Activated CD4-positive, alpha-beta T cell treated with anti-CD3 and anti-CD28 coated beads, Interleukin-2, amount 10 ng/mL, durations not matched to agents 7 days and 5 days (primary cell): ENCODE results near the gene RGS6. TPM values are rescaled to one million over a fixed set of nuclear protein-coding genes. Genes with fewer than 3 reads are reported as not detected.
A peak's percentile ranks its signal among the peaks of the same experiment; 100 is the strongest.

ENCODE experiments used
- CTCF ChIA-PET: fragments of 350-600 bp; sonication (Branson Sonifier 250); formaldehyde crosslinking; loops from one replicate; lab custom pipeline; 2021; ENCODE audit warnings: antibody characterized with exemption; lab: Charles Lee
- POLR2A ChIA-PET: fragments of 350-600 bp; sonication (Branson Sonifier 250); formaldehyde crosslinking; loops from one replicate; lab custom pipeline; 2021; ENCODE audit warnings: antibody characterized with exemption; lab: Charles Lee
- DNase-seq: peaks from one replicate; pipeline ENCODE4 v3.0.0-alpha.2; 2020
- H3K27ac Mint-ChIP-seq: one replicate; pipeline ENCODE4 v1.8.0; 2021; ENCODE audit warnings: mild to moderate bottlenecking, moderate library complexity, mixed read lengths
- H3K27me3 Mint-ChIP-seq: one replicate; pipeline ENCODE4 v1.8.0; 2021; ENCODE audit warnings: mixed read lengths
- H3K36me3 Mint-ChIP-seq: one replicate; pipeline ENCODE4 v1.8.0; 2021; ENCODE audit warnings: low read depth, mixed read lengths
- H3K4me1 Mint-ChIP-seq: one replicate; pipeline ENCODE4 v1.8.0; 2021; ENCODE audit warnings: mixed read lengths
- H3K4me3 Mint-ChIP-seq: one replicate; pipeline ENCODE4 v1.8.0; 2021; ENCODE audit warnings: mild to moderate bottlenecking, moderate library complexity, mixed read lengths
- H3K9me3 Mint-ChIP-seq: one replicate; pipeline ENCODE4 v1.8.0; 2021; ENCODE audit warnings: mixed read lengths
- total RNA-seq, 2 experiments: library from RNA; stranded (reverse); gene quantifications; one replicate each; pipeline ENCODE4 v1.2.3, GENCODE V29; 2021

Gene RGS6
- total RNA-seq, 2 experiments from 2014 or later: 1.4 TPM

- CTCF ChIA-PET: interaction anchor here (1.0 to 1.5 kb wide), 2 partner anchors 8 to 13 kb away, joined by 3 to 4 read pairs; no protein-coding TSS in a partner anchor
- peak overlapping the region; percentile 88 for H3K27ac Mint-ChIP-seq
These were observed 511.0 kb downstream of the RGS6 start for GRCh38 chr14:72443256-72443655.

GRCh38 chr14:72443991-72444441 is 511.8 kb downstream of the RGS6 start:
- Mint-ChIP-seq H3K36me3 (peaks cover 11% of the 10 kb centered on the region), H3K9me3 (no peaks in the 10 kb centered on the region), H3K27ac (peak overlapping the region; percentile 88), H3K27me3 (no peaks in the 10 kb centered on the region), H3K4me1 (peaks cover 88% of the 10 kb centered on the region), H3K4me3 (peak overlapping the region; percentile 41)
- ChIA-PET POLR2A (interaction anchor here (1.0 kb wide), 2 partner anchors 33 to 35 kb away, joined by 3 to 5 read pairs; no protein-coding TSS in a partner anchor), CTCF (interaction anchor here (1.5 kb wide), 1 partner anchor 13 kb away, joined by 4 read pairs; no protein-coding TSS in a partner anchor)
- peak; percentile 61 for DNase-seq

More at GRCh38 chr14:72443256-72443655, 511.0 kb downstream of the RGS6 start:
- no peak for DNase-seq
- Mint-ChIP-seq H3K9me3 (no peaks in the 10 kb centered on the region), H3K27me3 (no peaks in the 10 kb centered on the region), H3K4me3 (peak overlapping the region; percentile 41), H3K36me3 (peaks cover 19% of the 10 kb centered on the region), H3K4me1 (peaks cover 92% of the 10 kb centered on the region)
- POLR2A ChIA-PET: interaction anchor here (1.0 kb wide), 2 partner anchors 34 to 36 kb away, joined by 3 to 5 read pairs; no protein-coding TSS in a partner anchor

GRCh38 chr14:72444701-72445100 is 512.5 kb downstream of the RGS6 start:
- no peak for DNase-seq
- CTCF ChIA-PET: interaction anchor here (0.6 kb wide), 1 partner anchor 590 kb away, joined by 4 read pairs; no protein-coding TSS in a partner anchor
- H3K36me3 Mint-ChIP-seq: peaks cover 11% of the 10 kb centered on the region
- no peaks in the 10 kb centered on the region for H3K27me3 Mint-ChIP-seq
- peaks cover 84% of the 10 kb centered on the region for H3K4me1 Mint-ChIP-seq
- no peaks in the 10 kb centered on the region for H3K9me3 Mint-ChIP-seq
- peak overlapping the region; percentile 41 for H3K4me3 Mint-ChIP-seq
- no peak overlapping the region for H3K27ac Mint-ChIP-seq
- POLR2A ChIA-PET: no interaction called here

GRCh38 chr14:72448212-72448611 is 516.0 kb downstream of the RGS6 start:
- no peak overlapping the region for H3K4me3 Mint-ChIP-seq
- peaks cover 11% of the 10 kb centered on the region for H3K36me3 Mint-ChIP-seq
- H3K9me3 Mint-ChIP-seq: no peaks in the 10 kb centered on the region
- H3K4me1 Mint-ChIP-seq: peaks cover 82% of the 10 kb centered on the region
- ChIA-PET CTCF (interaction anchor here (2.0 kb wide), 1 partner anchor 9 kb away, joined by 5 read pairs; no protein-coding TSS in a partner anchor), POLR2A (no interaction called here)
- no peaks in the 10 kb centered on the region for H3K27me3 Mint-ChIP-seq
- DNase-seq: no peak
- H3K27ac Mint-ChIP-seq: no peak overlapping the region

GRCh38 chr14:72450473-72451044 is 518.3 kb downstream of the RGS6 start:
- Mint-ChIP-seq H3K27ac (peak overlapping the region; percentile 93), H3K4me3 (no peak overlapping the region), H3K27me3 (no peaks in the 10 kb centered on the region), H3K36me3 (peaks cover 8% of the 10 kb centered on the region), H3K4me1 (peaks cover 73% of the 10 kb centered on the region), H3K9me3 (no peaks in the 10 kb centered on the region)
- POLR2A ChIA-PET: no interaction called here
- CTCF ChIA-PET: interaction anchor here (0.9 to 2.4 kb wide), 2 partner anchors 11 to 13 kb away, joined by 3 to 8 read pairs; no protein-coding TSS in a partner anchor
- no peak for DNase-seq

GRCh38 chr14:72451054-72451972 is 519.1 kb downstream of the RGS6 start:
- POLR2A ChIA-PET: interaction anchor here (0.6 to 0.7 kb wide), 2 partner anchors 15 to 1564 kb away, joined by 4 to 6 read pairs; no protein-coding TSS in a partner anchor
- Mint-ChIP-seq H3K9me3 (no peaks in the 10 kb centered on the region), H3K27me3 (no peaks in the 10 kb centered on the region), H3K4me1 (peaks cover 65% of the 10 kb centered on the region), H3K4me3 (peak overlapping the region; percentile 33), H3K36me3 (peaks cover 7% of the 10 kb centered on the region), H3K27ac (peak overlapping the region; percentile 93)
- peak; percentile 66 for DNase-seq
- CTCF ChIA-PET: interaction anchor here (0.6 to 2.4 kb wide), 7 partner anchors 9 to 63 kb away, joined by 3 to 8 read pairs (median 3); no protein-coding TSS in a partner anchor

GRCh38 chr14:72452774-72453173 is 520.5 kb downstream of the RGS6 start:
- Mint-ChIP-seq H3K4me1 (peaks cover 52% of the 10 kb centered on the region), H3K36me3 (peaks cover 4% of the 10 kb centered on the region), H3K9me3 (no peaks in the 10 kb centered on the region), H3K27me3 (no peaks in the 10 kb centered on the region), H3K27ac (peak overlapping the region; percentile 93), H3K4me3 (no peak overlapping the region)
- ChIA-PET POLR2A (no interaction called here), CTCF (interaction anchor here (2.3 to 2.4 kb wide), 2 partner anchors 11 to 14 kb away, joined by 8 to 9 read pairs; no protein-coding TSS in a partner anchor)
- DNase-seq: no peak

GRCh38 chr14:72454388-72455160 is 522.3 kb downstream of the RGS6 start:
- no peak overlapping the region for H3K4me3 Mint-ChIP-seq
- CTCF ChIA-PET: interaction anchor here (0.9 to 2.3 kb wide), 2 partner anchors 9 to 22 kb away, joined by 3 to 9 read pairs; no protein-coding TSS in a partner anchor
- peaks cover 6% of the 10 kb centered on the region for H3K9me3 Mint-ChIP-seq
- DNase-seq: no peak
- no peak overlapping the region for H3K27ac Mint-ChIP-seq
- peaks cover 8% of the 10 kb centered on the region for H3K36me3 Mint-ChIP-seq
- POLR2A ChIA-PET: interaction anchor here (0.7 kb wide), 1 partner anchor 8 kb away, joined by 4 read pairs; no protein-coding TSS in a partner anchor
- peaks cover 41% of the 10 kb centered on the region for H3K4me1 Mint-ChIP-seq
- peaks cover 3% of the 10 kb centered on the region for H3K27me3 Mint-ChIP-seq

- POLR2A ChIA-PET: no interaction called here
- peaks cover 10% of the 10 kb centered on the region for H3K9me3 Mint-ChIP-seq
- H3K4me1 Mint-ChIP-seq: peaks cover 17% of the 10 kb centered on the region
- CTCF ChIA-PET: interaction anchor here (0.6 to 1.6 kb wide), 4 partner anchors 14 to 1150 kb away, joined by 3 to 4 read pairs (median 4); no protein-coding TSS in a partner anchor
- no peak overlapping the region for H3K4me3 Mint-ChIP-seq
- H3K27ac Mint-ChIP-seq: no peak overlapping the region
- H3K36me3 Mint-ChIP-seq: peaks cover 8% of the 10 kb centered on the region
- no peak for DNase-seq
- H3K27me3 Mint-ChIP-seq: peaks cover 7% of the 10 kb centered on the region
These were observed 525.4 kb downstream of the RGS6 start for GRCh38 chr14:72457641-72458040.

GRCh38 chr14:72462056-72462455 is 529.8 kb downstream of the RGS6 start:
- Mint-ChIP-seq H3K4me1 (no peaks in the 10 kb centered on the region), H3K27me3 (peaks cover 18% of the 10 kb centered on the region), H3K36me3 (peaks cover 15% of the 10 kb centered on the region), H3K27ac (no peak overlapping the region), H3K9me3 (peaks cover 34% of the 10 kb centered on the region), H3K4me3 (no peak overlapping the region)
- POLR2A ChIA-PET: no interaction called here
- CTCF ChIA-PET: interaction anchor here (1.2 kb wide), 2 partner anchors 10 to 28 kb away, joined by 3 to 5 read pairs; no protein-coding TSS in a partner anchor
- DNase-seq: no peak

- Mint-ChIP-seq H3K36me3 (peaks cover 19% of the 10 kb centered on the region), H3K9me3 (peaks cover 41% of the 10 kb centered on the region), H3K4me3 (no peak overlapping the region), H3K27ac (no peak overlapping the region), H3K27me3 (peaks cover 15% of the 10 kb centered on the region), H3K4me1 (no peaks in the 10 kb centered on the region)
- no peak for DNase-seq
- CTCF ChIA-PET: interaction anchor here (1.1 to 2.5 kb wide), 2 partner anchors 9 to 12 kb away, joined by 3 to 9 read pairs; no protein-coding TSS in a partner anchor
- POLR2A ChIA-PET: no interaction called here
These were observed 531.1 kb downstream of the RGS6 start for GRCh38 chr14:72463291-72463866.
